Lung (tissue), 12 donors: Measurements from ENCODE around the gene TRAPPC12. TPM values are rescaled to one million over a fixed set of nuclear protein-coding genes. Genes with fewer than 3 reads are reported as not detected.

Experiments
- ATAC-seq: fragments of 200-7000 bp; cut with Tn5 transposase; one replicate; pipeline ENCODE4 v1.9.1; 2020; ENCODE audit warnings: moderate number of reproducible peaks; ENCODE audit not compliant: insufficient read depth, low FRiP score
- DNase-seq, 3 donors: peaks; one replicate each; pipeline ENCODE4 v3.0.0-alpha.2; 2013 to 2017
- H3K27ac ChIP-seq, 2 donors: one replicate each; pipeline ENCODE4 v1.5.1; 2013; ENCODE audit warnings: mild to moderate bottlenecking in 2 of 2, moderate library complexity in 2 of 2, control low read depth in 1 of 2, inconsistent platforms in 1 of 2, low read depth in 1 of 2, low read length in 1 of 2
- H3K27me3 ChIP-seq, 3 donors: one replicate each; pipeline ENCODE4 v1.5.1; 2013; ENCODE audit warnings: low read length in 2 of 3; ENCODE audit not compliant: control insufficient read depth in 3 of 3, insufficient read depth in 3 of 3
- H3K36me3 ChIP-seq, 4 donors: one replicate each; pipeline ENCODE4 v1.5.1; 2013; ENCODE audit warnings: low read length in 4 of 4, mild to moderate bottlenecking in 1 of 4, moderate library complexity in 1 of 4; ENCODE audit not compliant: control insufficient read depth in 4 of 4, insufficient read depth in 4 of 4
- H3K4me1 ChIP-seq, 5 donors: one replicate each; pipeline ENCODE4 v1.5.1; 2013; ENCODE audit warnings: low read length in 5 of 5, mild to moderate bottlenecking in 2 of 5, moderate library complexity in 1 of 5; ENCODE audit not compliant: control insufficient read depth in 5 of 5, insufficient read depth in 5 of 5
- H3K4me3 ChIP-seq: one replicate; pipeline ENCODE4 v1.5.1; 2013; ENCODE audit warnings: mild to moderate bottlenecking, control low read depth, moderate library complexity
- H3K9ac ChIP-seq, 2 donors: one replicate each; pipeline ENCODE4 v1.5.1; 2013; ENCODE audit warnings: low read length in 2 of 2, control low read depth in 1 of 2; ENCODE audit not compliant: insufficient read depth in 1 of 2
- H3K9me3 ChIP-seq, 4 donors: one replicate each; pipeline ENCODE4 v1.5.1; 2013; ENCODE audit warnings: low read length in 3 of 4, mild to moderate bottlenecking in 1 of 4, moderate library complexity in 1 of 4; ENCODE audit not compliant: control insufficient read depth in 4 of 4, insufficient read depth in 3 of 4
- WGBS, 2 donors: extraction: QIAGEN DNeasy Blood & Tissue Kit; methylation state at CpG; one replicate each; pipeline ENCODE4 v1.1.7; 2013; 5-methylcytosine and 5-hydroxymethylcytosine counted together
- polyA plus RNA-seq, 2 donors: library from polyadenylated mRNA; stranded (reverse); fragments of 200-250 nt; gene quantifications; one replicate each; pipeline ENCODE4 v1.2.1, GENCODE V29; 2013
- total RNA-seq, 2 donors: library from RNA; depleted of rRNA in 1 of 2; stranded (reverse); fragments of >200 nt in 1 of 2; gene quantifications; one replicate each; pipeline ENCODE4 v1.2.1, GENCODE V29; 2014 to 2021
- TF ChIP-seq, protein P1 (sequence below): IDR thresholded peaks from 2 replicates; pipeline ENCODE4 v1.5.1; 2012; ENCODE audit warnings: mild to moderate bottlenecking; ENCODE audit errors: control extremely low read depth, extremely low read depth
- donor health status: control.
- donor health status: control.
- donor health status: Bipolar disorder and iron deficiency.
- donor health status: healthy.
- donor health status: DM: yes; HTN: yes; CAD: no.

The TRAPPC12 gene
- total and polyA plus RNA-seq, 4 donors, result 49.9 to 117 (median 91.0) TPM

DNA sequence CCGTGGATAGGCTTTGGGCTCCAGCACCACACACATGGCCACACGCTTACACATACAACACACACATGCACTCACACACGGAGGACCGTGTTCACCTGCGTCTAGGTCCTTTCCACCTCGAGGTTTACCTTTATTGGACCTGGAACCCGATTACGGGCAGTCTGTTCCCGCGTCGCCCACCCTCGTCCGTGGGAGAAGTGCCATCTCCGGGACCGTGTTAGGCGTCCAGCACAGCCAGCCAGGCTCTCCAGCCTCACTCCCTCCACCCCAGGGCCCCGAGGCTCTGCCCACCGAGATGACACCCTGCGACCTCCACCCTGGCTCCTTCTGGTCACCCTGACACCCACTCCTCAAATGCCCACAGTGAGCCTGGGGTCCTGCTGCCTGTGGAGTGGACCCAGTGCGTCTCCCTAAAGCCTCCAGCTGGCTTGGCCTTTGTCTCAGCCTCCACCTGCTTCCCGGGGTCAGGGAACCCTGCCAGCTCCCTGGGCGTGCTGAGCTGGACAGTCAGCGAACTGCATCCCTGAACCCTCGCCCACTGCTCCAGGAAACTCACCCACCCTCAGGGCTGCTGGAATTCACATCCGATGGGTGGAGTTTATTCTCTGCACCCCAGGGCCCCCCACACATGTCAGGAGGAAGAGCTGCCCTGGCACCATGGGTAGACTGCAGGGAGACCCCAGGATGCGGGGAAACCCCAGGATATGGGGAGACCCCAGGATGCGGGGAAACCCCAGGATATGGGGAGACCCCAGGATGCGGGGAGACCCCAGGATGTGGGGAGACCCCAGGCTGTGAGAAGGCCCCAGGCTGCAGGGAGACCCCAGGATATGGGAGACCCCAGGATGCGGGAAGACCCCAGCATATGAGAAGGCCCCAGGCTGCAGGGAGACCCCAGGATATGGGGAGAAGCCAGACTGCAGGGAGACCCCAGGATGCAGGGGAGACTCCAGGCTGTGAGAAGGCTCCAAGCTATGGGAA is 106.8 kb downstream of the TRAPPC12 start:
- Histone ChIP-seq H3K36me3 (peaks cover 0 to 16% (median 2%) of the 10 kb centered on the region in 4 donors), H3K27me3 (no peaks in the 10 kb centered on the region), H3K4me1 (peaks cover 0 to 4% (median 0%) of the 10 kb centered on the region in 5 donors), H3K9me3 (no peaks in the 10 kb centered on the region), H3K9ac (no peak overlapping the region), H3K27ac (no peak overlapping the region), H3K4me3 (no peak overlapping the region)
- ATAC-seq, result no peak
- no peak for DNase-seq
- TF ChIP-seq, protein P1, sequence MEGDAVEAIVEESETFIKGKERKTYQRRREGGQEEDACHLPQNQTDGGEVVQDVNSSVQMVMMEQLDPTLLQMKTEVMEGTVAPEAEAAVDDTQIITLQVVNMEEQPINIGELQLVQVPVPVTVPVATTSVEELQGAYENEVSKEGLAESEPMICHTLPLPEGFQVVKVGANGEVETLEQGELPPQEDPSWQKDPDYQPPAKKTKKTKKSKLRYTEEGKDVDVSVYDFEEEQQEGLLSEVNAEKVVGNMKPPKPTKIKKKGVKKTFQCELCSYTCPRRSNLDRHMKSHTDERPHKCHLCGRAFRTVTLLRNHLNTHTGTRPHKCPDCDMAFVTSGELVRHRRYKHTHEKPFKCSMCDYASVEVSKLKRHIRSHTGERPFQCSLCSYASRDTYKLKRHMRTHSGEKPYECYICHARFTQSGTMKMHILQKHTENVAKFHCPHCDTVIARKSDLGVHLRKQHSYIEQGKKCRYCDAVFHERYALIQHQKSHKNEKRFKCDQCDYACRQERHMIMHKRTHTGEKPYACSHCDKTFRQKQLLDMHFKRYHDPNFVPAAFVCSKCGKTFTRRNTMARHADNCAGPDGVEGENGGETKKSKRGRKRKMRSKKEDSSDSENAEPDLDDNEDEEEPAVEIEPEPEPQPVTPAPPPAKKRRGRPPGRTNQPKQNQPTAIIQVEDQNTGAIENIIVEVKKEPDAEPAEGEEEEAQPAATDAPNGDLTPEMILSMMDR, result no peak
- 96% methylated on average over 28 to 29 of the region's 29 CpGs for WGBS, 2 donors

DNA sequence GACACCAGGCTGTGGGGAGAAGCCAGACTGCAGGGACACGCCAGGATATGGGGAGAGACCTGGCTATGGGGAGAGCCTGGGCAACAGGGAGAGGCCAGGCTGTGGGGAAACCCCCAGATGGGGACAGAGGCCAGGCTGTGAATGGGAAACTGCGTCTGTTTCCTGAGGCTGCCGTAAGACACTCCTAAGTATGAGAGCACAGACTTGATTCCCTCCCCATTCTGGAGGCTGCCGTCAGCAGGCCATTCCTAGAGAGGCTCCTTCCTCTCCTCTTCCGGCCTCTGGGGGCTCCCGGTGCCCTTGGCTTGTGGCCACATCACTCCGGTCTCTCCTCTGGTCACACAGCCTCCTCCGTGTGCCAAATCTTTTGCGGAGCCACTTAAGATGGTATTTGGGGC is 107.5 kb downstream of the TRAPPC12 start:
- WGBS, 2 donors, result 84 to 91% methylated on average over 9 of the region's 9 CpGs
- H3K9ac ChIP-seq, result no peak overlapping the region
- H3K4me3 ChIP-seq, result no peak overlapping the region
- H3K4me1 ChIP-seq, result peaks cover 0 to 4% (median 0%) of the 10 kb centered on the region in 5 donors
- TF ChIP-seq, protein P1, result no peak
- no peak for ATAC-seq
- no peaks in the 10 kb centered on the region for H3K9me3 ChIP-seq
- no peak for DNase-seq
- H3K27ac ChIP-seq, result no peak overlapping the region
- H3K36me3 ChIP-seq, result peaks cover 0 to 13% (median 2%) of the 10 kb centered on the region in 4 donors
- no peaks in the 10 kb centered on the region for H3K27me3 ChIP-seq

DNA sequence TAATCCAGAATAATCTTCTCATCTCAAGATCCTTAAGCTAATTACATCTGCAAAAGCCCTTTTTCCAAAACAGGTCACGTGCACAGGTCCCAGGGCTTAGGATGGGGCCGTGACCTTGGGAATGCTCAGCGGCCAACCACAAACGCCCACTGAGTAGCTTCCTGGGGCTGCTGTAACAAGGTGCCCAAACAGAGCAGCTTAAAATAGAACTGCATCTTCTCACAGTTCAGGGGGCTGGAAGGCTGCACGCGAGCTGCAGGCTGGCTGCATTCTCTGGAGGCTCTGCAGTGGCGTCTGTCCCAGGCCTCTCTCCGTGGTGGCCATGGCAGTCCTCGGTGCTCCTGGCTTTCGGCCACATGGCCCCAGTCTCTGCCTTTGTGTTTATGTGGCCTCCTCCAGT is 107.9 kb downstream of the TRAPPC12 start:
- Histone ChIP-seq H3K36me3 (peaks cover 0 to 9% (median 2%) of the 10 kb centered on the region in 4 donors), H3K27ac (no peak overlapping the region), H3K27me3 (no peaks in the 10 kb centered on the region), H3K9ac (no peak overlapping the region), H3K9me3 (no peaks in the 10 kb centered on the region), H3K4me1 (peaks cover 0 to 4% (median 0%) of the 10 kb centered on the region in 5 donors), H3K4me3 (no peak overlapping the region)
- ATAC-seq (no peak), DNase-seq (no peak)
- TF ChIP-seq, protein P1, result no peak
- 84 to 88% methylated on average over 10 of the region's 10 CpGs for WGBS, 2 donors
